HEK293 (cell line): ENCODE results near the gene TNS3.

ENCODE experiments used
- CTCF ChIA-PET: fragments of 350-600 bp; formaldehyde crosslinking; extraction: SDS; loops from one replicate; lab custom pipeline; 2021; ENCODE audit warnings: antibody characterized with exemption; lab: Yijun Ruan, JAX
- POLR2A ChIA-PET: fragments of 300-600 bp; formaldehyde crosslinking; extraction: SDS; loops from one replicate; lab custom pipeline; 2020; ENCODE audit warnings: antibody characterized with exemption, inconsistent platforms; lab: Yijun Ruan, JAX
- H3K27ac ChIP-seq: fragments of 200-500 bp; sonication (Bioruptor generic); 2 replicates; pipeline ENCODE4 v1.5.1; 2014; ENCODE audit warnings: low read depth, low read length, control low read depth, inconsistent platforms; ENCODE audit errors: extremely low read depth
- H3K36me3 ChIP-seq, 2 experiments: fragments of 200-500 bp in 1 of 2; sonication (Bioruptor generic) in 1 of 2; 1 replicate in 1 of 2; 2 replicates in 1 of 2; pipeline ENCODE4 v1.5.1; 2014 to 2017; ENCODE audit warnings: inconsistent platforms in 2 of 2, low read length in 2 of 2; ENCODE audit not compliant: control insufficient read depth in 2 of 2, insufficient read depth in 1 of 2
- H3K4me1 ChIP-seq: fragments of 200-500 bp; sonication (Bioruptor generic); 2 replicates; pipeline ENCODE4 v1.5.1; 2014; ENCODE audit warnings: mild to moderate bottlenecking, low read length, inconsistent platforms; ENCODE audit not compliant: control insufficient read depth, insufficient read depth
- H3K4me3 ChIP-seq: 2 replicates; pipeline ENCODE4 v1.5.1; 2011; ENCODE audit warnings: low read depth, mild to moderate bottlenecking, control low read depth, low read length, moderate library complexity
- H3K9me3 ChIP-seq: fragments of 200-500 bp; sonication (Bioruptor generic); 2 replicates; pipeline ENCODE4 v1.5.1; 2014; ENCODE audit warnings: low read depth, low read length, inconsistent platforms; ENCODE audit not compliant: control insufficient read depth, insufficient read depth
- GLIS2 ChIP-seq: fragments of 450-650 bp; formaldehyde crosslinking; IDR thresholded peaks from 2 replicates; pipeline ENCODE4 v1.5.1; 2016; ENCODE audit warnings: missing biosample characterization, missing genetic modification characterization
- IKZF3 ChIP-seq: fragments of 450-650 bp; IDR thresholded peaks from 2 replicates; pipeline ENCODE4 v1.5.0; 2018; ENCODE audit warnings: missing biosample characterization, mild to moderate bottlenecking, missing genetic modification characterization, moderate library complexity
- SETDB1 ChIP-seq: IDR thresholded peaks from one replicate; pipeline ENCODE4 v1.6.1; 2017; ENCODE audit warnings: mild to moderate bottlenecking, low read length, moderate library complexity, mixed read lengths; ENCODE audit not compliant: insufficient read length
- SP2 ChIP-seq: fragments of 450-650 bp; formaldehyde crosslinking; IDR thresholded peaks from 2 replicates; pipeline ENCODE4 v1.5.1; 2016; ENCODE audit warnings: missing biosample characterization, missing genetic modification characterization
- ZBTB10 ChIP-seq: fragments of 450-650 bp; formaldehyde crosslinking; IDR thresholded peaks from 2 replicates; pipeline ENCODE4 v1.5.1; 2016; ENCODE audit warnings: missing biosample characterization, missing genetic modification characterization
- ZBTB21 ChIP-seq: fragments of 450-650 bp; formaldehyde crosslinking; IDR thresholded peaks from 2 replicates; pipeline ENCODE4 v1.5.1; 2017; ENCODE audit warnings: missing biosample characterization, missing genetic modification characterization
- ZFHX2 ChIP-seq: fragments of 450-650 bp; formaldehyde crosslinking; conservative IDR thresholded peaks from 2 replicates; pipeline ENCODE4 v1.5.1; 2016; ENCODE audit warnings: missing biosample characterization, missing genetic modification characterization
- ZFP3 ChIP-seq: fragments of 450-650 bp; formaldehyde crosslinking; IDR thresholded peaks from 2 replicates; pipeline ENCODE4 v1.5.1; 2016; ENCODE audit warnings: low read depth, missing biosample characterization, missing genetic modification characterization
- ZFP37 ChIP-seq: fragments of 450-650 bp; formaldehyde crosslinking; IDR thresholded peaks from 2 replicates; pipeline ENCODE4 v1.5.1; 2016; ENCODE audit warnings: missing biosample characterization, missing genetic modification characterization
- ZFP41 ChIP-seq: fragments of 450-650 bp; formaldehyde crosslinking; IDR thresholded peaks from 2 replicates; pipeline ENCODE4 v1.5.1; 2016; ENCODE audit warnings: missing biosample characterization, missing genetic modification characterization, borderline replicate concordance
- ZNF112 ChIP-seq: fragments of 450-650 bp; formaldehyde crosslinking; IDR thresholded peaks from 2 replicates; pipeline ENCODE4 v1.5.0; 2017; ENCODE audit warnings: missing biosample characterization, missing genetic modification characterization
- ZNF138 ChIP-seq: fragments of 450-650 bp; formaldehyde crosslinking; IDR thresholded peaks from 2 replicates; pipeline ENCODE4 v1.5.1; 2016; ENCODE audit warnings: missing biosample characterization, missing genetic modification characterization, borderline replicate concordance
- ZNF157 ChIP-seq: fragments of 450-650 bp; formaldehyde crosslinking; IDR thresholded peaks from 2 replicates; pipeline ENCODE4 v1.5.1; 2016; ENCODE audit warnings: missing biosample characterization, missing genetic modification characterization
- ZNF16 ChIP-seq: fragments of 450-650 bp; formaldehyde crosslinking; IDR thresholded peaks from 2 replicates; pipeline ENCODE4 v1.5.1; 2016; ENCODE audit warnings: low read depth, missing biosample characterization, missing genetic modification characterization
- ZNF169 ChIP-seq: fragments of 450-650 bp; formaldehyde crosslinking; IDR thresholded peaks from 2 replicates; pipeline ENCODE4 v1.5.1; 2016; ENCODE audit warnings: missing biosample characterization, missing genetic modification characterization
- ZNF2 ChIP-seq: fragments of 450-650 bp; formaldehyde crosslinking; IDR thresholded peaks from 2 replicates; pipeline ENCODE4 v1.5.1; 2016; ENCODE audit warnings: missing biosample characterization, missing genetic modification characterization
- ZNF239 ChIP-seq: fragments of 450-650 bp; formaldehyde crosslinking; IDR thresholded peaks from 2 replicates; pipeline ENCODE4 v1.5.1; 2016; ENCODE audit warnings: missing biosample characterization, missing genetic modification characterization
- ZNF248 ChIP-seq: fragments of 450-650 bp; formaldehyde crosslinking; IDR thresholded peaks from 2 replicates; pipeline ENCODE4 v1.5.1; 2017; ENCODE audit warnings: missing biosample characterization, missing genetic modification characterization
- ZNF280D ChIP-seq: fragments of 450-650 bp; formaldehyde crosslinking; IDR thresholded peaks from 2 replicates; pipeline ENCODE4 v1.5.1; 2016; ENCODE audit warnings: missing biosample characterization, missing genetic modification characterization
- ZNF394 ChIP-seq: fragments of 450-650 bp; formaldehyde crosslinking; IDR thresholded peaks from 2 replicates; pipeline ENCODE4 v1.5.1; 2016; ENCODE audit warnings: missing biosample characterization, missing genetic modification characterization, mild to moderate bottlenecking, moderate library complexity, borderline replicate concordance
- ZNF623 ChIP-seq: fragments of 450-650 bp; formaldehyde crosslinking; IDR thresholded peaks from 2 replicates; pipeline ENCODE4 v1.5.1; 2016; ENCODE audit warnings: missing biosample characterization, missing genetic modification characterization
- TF ChIP-seq, protein P1 (sequence below): IDR thresholded peaks from 2 replicates; pipeline ENCODE4 v1.6.1; 2011; ENCODE audit warnings: mild to moderate bottlenecking, low read depth, low read length, borderline replicate concordance

The TNS3 gene

DNA sequence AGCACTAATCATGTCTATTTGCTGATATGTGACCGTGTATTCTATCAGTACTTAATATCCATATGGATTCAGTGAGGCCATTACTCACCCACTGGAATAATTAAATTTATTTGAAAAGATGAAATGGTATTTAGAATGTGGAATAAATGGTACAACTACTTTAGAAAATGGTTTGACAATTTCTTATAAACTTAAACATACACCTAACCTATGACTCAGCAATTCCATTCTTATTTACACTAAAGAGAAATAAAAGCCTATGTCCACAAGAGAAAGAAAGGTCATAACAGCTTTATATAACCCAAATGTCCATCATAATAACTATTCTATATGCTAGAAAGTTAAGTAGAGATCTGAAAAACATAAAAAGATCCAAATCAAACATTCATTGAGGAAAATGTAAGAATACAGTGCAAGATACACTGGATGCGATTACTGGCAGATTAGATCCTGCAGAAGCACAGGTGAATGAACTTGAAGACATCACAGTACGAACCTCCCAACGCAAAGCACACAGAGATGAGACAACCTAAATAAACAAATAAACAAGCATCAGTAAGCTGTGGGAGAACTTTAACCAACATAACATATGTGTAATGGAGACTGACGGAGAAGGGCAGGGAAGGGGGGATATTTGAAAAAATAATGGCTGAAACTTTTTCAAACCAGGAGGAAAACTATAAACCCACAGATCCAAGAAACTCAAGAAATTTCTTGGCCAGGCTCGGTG, 51.9 kb downstream of the TNS3 start:
- Histone ChIP-seq H3K9me3 (no peaks in the 10 kb centered on the region), H3K36me3 (no peaks in the 10 kb centered on the region), H3K27ac (no peak overlapping the region), H3K4me3 (no peak overlapping the region), H3K4me1 (no peaks in the 10 kb centered on the region)
- POLR2A ChIA-PET, result no interaction called here
- CTCF ChIA-PET, result no interaction called here
- TF ChIP-seq ZFP41 (tag by site-specific recombination) (no peak), ZNF2 (no peak), GLIS2 (tag by site-specific recombination) (no peak), ZBTB21 (tag by site-specific recombination) (no peak), ZNF239 (tag by site-specific recombination) (no peak), ZNF280D (no peak), ZBTB10 (no peak), ZFP3 (tag by site-specific recombination) (no peak)

DNA sequence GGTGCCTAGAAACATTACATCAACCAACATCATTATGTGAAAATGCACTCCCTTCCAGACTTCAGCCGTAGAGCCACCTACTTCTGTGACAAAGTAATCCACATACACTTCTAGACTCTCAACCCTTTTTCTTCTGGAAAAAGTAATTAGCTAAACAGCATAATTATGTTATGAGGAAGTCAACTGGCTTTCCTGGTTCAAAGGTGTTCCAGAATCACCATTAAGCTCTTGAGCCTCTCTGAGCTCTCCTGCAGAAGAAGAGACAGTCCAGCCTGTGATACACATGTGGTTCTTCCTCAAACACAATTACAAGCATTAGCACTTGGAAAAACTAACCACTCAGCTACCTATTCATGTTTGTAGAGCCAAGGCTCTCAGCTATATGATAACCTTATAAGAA, 52.5 kb downstream of the TNS3 start:
- POLR2A ChIA-PET, result no interaction called here
- TF ChIP-seq IKZF3 (tag by site-specific recombination), result no peak
- TF ChIP-seq ZNF394 (tag by site-specific recombination), result no peak
- TF ChIP-seq, all 188 proteins: peak for 0
- CTCF ChIA-PET, result no interaction called here
- Histone ChIP-seq H3K9me3 (no peaks in the 10 kb centered on the region), H3K4me1 (no peaks in the 10 kb centered on the region), H3K4me3 (no peak overlapping the region), H3K27ac (no peak overlapping the region), H3K36me3 (no peaks in the 10 kb centered on the region)

DNA sequence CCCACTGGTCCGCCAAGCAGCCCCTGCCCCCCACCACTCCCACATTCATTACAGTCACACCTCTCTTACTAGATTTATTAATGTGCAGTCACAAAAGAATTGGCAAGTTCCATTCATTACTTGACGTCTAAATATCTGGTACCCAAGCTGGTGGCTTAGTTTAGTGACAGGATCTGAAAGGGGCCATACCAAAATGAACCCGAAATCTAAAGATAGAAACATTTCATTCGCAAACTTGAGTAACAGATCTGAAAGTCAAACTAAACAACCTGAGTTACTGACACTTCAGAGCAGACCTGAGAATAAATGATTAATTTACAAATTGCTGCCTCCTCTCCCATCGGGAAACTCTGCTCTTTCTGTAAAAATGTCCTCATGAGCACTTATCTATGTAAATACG, 53.4 kb downstream of the TNS3 start:
- H3K9me3 ChIP-seq, result no peaks in the 10 kb centered on the region
- H3K36me3 ChIP-seq, result no peaks in the 10 kb centered on the region
- POLR2A ChIA-PET, result no interaction called here
- CTCF ChIA-PET, result no interaction called here
- no peaks in the 10 kb centered on the region for H3K4me1 ChIP-seq
- no peak overlapping the region for H3K4me3 ChIP-seq
- H3K27ac ChIP-seq, result no peak overlapping the region
- TF ChIP-seq ZNF138 (no peak), ZBTB21 (tag by site-specific recombination) (no peak), ZNF157 (tag by site-specific recombination) (no peak), ZNF623 (tag by site-specific recombination) (no peak), ZFHX2 (tag by site-specific recombination) (no peak), ZFP37 (tag by site-specific recombination) (no peak), SP2 (tag by site-specific recombination) (no peak), ZNF112 (tag by site-specific recombination) (no peak), SETDB1 (no peak), ZNF16 (tag by site-specific recombination) (no peak), ZNF169 (tag by site-specific recombination) (no peak), GLIS2 (tag by site-specific recombination) (no peak), ZNF248 (tag by site-specific recombination) (no peak)
- TF ChIP-seq, protein P1, sequence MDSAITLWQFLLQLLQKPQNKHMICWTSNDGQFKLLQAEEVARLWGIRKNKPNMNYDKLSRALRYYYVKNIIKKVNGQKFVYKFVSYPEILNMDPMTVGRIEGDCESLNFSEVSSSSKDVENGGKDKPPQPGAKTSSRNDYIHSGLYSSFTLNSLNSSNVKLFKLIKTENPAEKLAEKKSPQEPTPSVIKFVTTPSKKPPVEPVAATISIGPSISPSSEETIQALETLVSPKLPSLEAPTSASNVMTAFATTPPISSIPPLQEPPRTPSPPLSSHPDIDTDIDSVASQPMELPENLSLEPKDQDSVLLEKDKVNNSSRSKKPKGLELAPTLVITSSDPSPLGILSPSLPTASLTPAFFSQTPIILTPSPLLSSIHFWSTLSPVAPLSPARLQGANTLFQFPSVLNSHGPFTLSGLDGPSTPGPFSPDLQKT, result no peak
- TF ChIP-seq, all 188 proteins: peak for 0
